Measurements from ENCODE around the gene GCSH. TPM values are rescaled to one million over a fixed set of nuclear protein-coding genes. Genes with fewer than 3 reads are reported as not detected.

The GCSH gene
- total and polyA plus RNA-seq, 2 of the 13 experiments (the other 11 are each of a cell fraction or from before 2014, with no cell fraction given), result 35.9 to 103 TPM

GRCh38 chr16:81096715-81097208, 567 bp upstream of the GCSH start:
- no peak overlapping the region for H3K9ac ChIP-seq (ENCODE audit: insufficient read depth, low read depth, low read length)
- peaks cover 37% of the 10 kb centered on the region for H3K79me2 ChIP-seq (ENCODE audit: insufficient read depth, low read length)
- WGBS (ENCODE audit: low lambda C conversion rate), result 32% methylated on average over 8 of the region's 8 CpGs
- in situ Hi-C loops (cut with HindIII; ENCODE audit: extremely low pct_ligation_motif_present, low pct_unique_long_range_greater_than_20kb), result no loop called here
- H3K4me2 ChIP-seq (ENCODE audit: low read depth, low read length), result peak overlapping the region; percentile 63
- peak overlapping the region; percentile 68 for H2AFZ ChIP-seq (ENCODE audit: low read length)
- no peak for FAIRE-seq
- TSS peak; percentile 72 for BruUV-seq (replicated peaks)
- peak overlapping the region; percentile 29 for H3K27ac ChIP-seq (ENCODE audit: extremely low read length, insufficient read depth, low read length)
- H3K9me3 ChIP-seq (ENCODE audit: low read length), result no peaks in the 10 kb centered on the region
- no peak for ATAC-seq
- peaks cover 51% of the 10 kb centered on the region for H3K4me1 ChIP-seq (ENCODE audit: insufficient read depth, low read length)
- peak overlapping the region; percentile 14 to 36 (median 20); a peak in 4 of 6 replicates for H3K4me3 ChIP-seq (replicated peaks in 1 of 3; ENCODE audit: insufficient read depth in 1 of 3, low read depth in 2 of 3, low read length in 3 of 3)
- H3K36me3 ChIP-seq (replicated peaks in 1 of 2; ENCODE audit: control insufficient read depth in 1 of 2, insufficient read depth in 2 of 2, low read length in 2 of 2), result no peaks in the 10 kb centered on the region; a peak in 1 of 5 replicates
- DNase-seq (ENCODE audit: low spot score), result no peak
- ChIA-PET CTCF (ENCODE audit: low intra/inter-chr PET ratio, low total read pairs) (no interaction called here), POLR2A (interaction anchor here (1.2 kb wide), 1 partner anchor 10 kb away, joined by 3 read pairs; no protein-coding TSS in a partner anchor)
- H3K27me3 ChIP-seq (ENCODE audit: control insufficient read depth in 1 of 2, insufficient read depth in 2 of 2, low read length in 2 of 2), result no peaks in the 10 kb centered on the region; a peak in 1 of 5 replicates
- H4K20me1 ChIP-seq (ENCODE audit: insufficient read depth, low read length), result no peaks in the 10 kb centered on the region; the same call in 1 of the 2 replicates
- intact Hi-C loops (cut with micrococcal nuclease; ENCODE audit: unreplicated experiment), result loop anchor here (1.0 to 5.0 kb wide), 4 partner anchors 20 to 219 kb away; partner anchors contain the start of genes ATMIN, CENPN and CMC2
- TF ChIP-seq ZFP36 (IDR thresholded peaks at IDR 0.05; ENCODE audit: borderline replicate concordance, low read depth, low read length, partially characterized antibody) (no peak), ETV5 (CRISPR knock-in tag; IDR thresholded peaks at IDR 0.05; ENCODE audit: borderline replicate concordance) (no peak), ZNF577 (CRISPR knock-in tag; IDR thresholded peaks at IDR 0.05; ENCODE audit: borderline replicate concordance, low read depth) (no peak), PRDM10 (CRISPR knock-in tag; IDR thresholded peaks at IDR 0.05; ENCODE audit: low read depth) (peak; percentile 20; the same call in 1 of the 2 replicates), ZNF350 (CRISPR knock-in tag; IDR thresholded peaks at IDR 0.05; ENCODE audit: borderline replicate concordance, low read depth) (peak; percentile 47; the same call in 1 of the 2 replicates), ZNF746 (CRISPR knock-in tag; IDR thresholded peaks at IDR 0.05) (no peak), FOXA3 (CRISPR knock-in tag; IDR thresholded peaks at IDR 0.05) (no peak), ZBTB37 (CRISPR knock-in tag; IDR thresholded peaks at IDR 0.05) (no peak), ERF (CRISPR knock-in tag; IDR thresholded peaks at IDR 0.05) (0 out of 2 replicates have a peak, but pooled peaks have one; percentile 16), NONO (IDR thresholded peaks at IDR 0.05) (no peak), NONO (CRISPR knock-in tag; conservative IDR thresholded peaks at IDR 0.05) (no peak), SRSF1 (optimal IDR thresholded peaks at IDR 0.05; ENCODE audit: low read depth, low read length) (no peak), MTA1 (CRISPR knock-in tag; IDR thresholded peaks at IDR 0.05; ENCODE audit: borderline replicate concordance) (no peak), AFF4 (CRISPR knock-in tag; IDR thresholded peaks at IDR 0.05) (no peak), DMAP1 (CRISPR knock-in tag; IDR thresholded peaks at IDR 0.05) (peak; percentile 15; the same call in 1 of the 2 replicates)
